ENCODE data around the gene KLHL40.
"Not testable (repeated sequence)": the region's sequence is repeated elsewhere in the genome, so short reads cannot be mapped to it uniquely, and the experiment has no call there.

The KLHL40 gene

DNA sequence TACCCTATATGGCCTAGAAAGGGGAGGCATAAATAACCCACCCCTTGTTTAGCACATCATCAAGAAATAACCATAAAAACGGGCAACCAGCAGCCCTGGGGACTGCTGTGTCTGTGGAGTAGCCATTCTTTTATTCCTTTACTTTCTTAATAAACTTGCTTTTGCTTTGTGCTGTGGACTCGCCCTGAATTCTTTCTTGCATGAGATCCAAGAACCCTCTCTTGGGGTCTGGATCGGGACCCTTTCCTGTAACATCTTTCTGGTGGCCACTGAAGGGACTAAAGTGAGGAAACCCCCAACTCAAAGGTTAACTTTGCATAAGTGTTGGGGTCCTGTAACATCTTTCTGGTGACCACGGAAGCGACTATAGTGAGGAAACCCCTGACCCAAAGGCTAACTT lies 33.0 kb downstream of the KLHL40 start:
- ChIA-PET CTCF (no interaction called here), POLR2A (no interaction called here)
- TF ChIP-seq ARNT (IDR thresholded peaks at IDR 0.05): no peak
- no peak for DNase-seq (ENCODE audit: extremely low spot score)

DNA sequence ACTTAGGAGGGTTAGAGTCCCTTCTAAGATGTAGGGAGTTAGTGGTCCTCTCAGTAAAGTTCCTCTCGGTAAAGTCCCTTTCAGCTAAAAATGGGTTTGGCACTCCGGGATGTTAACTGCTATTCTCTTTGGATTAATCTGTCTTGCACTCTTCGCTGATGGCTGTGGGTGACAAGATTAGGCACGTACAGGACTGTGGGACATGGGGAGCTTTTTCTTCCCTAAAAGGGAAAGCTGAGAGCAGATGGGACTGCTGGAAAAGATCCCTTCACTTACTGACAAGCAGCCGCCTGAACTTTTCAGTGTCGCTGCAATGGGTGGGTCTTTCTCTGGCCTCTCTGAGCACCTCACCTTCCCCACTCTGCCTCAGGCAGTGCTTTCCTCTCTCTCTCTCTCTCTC lies 33.7 kb downstream of the KLHL40 start:
- ChIA-PET POLR2A (no interaction called here), CTCF (no interaction called here)
- DNase-seq (ENCODE audit: extremely low spot score): no peak
- TF ChIP-seq, protein P1, sequence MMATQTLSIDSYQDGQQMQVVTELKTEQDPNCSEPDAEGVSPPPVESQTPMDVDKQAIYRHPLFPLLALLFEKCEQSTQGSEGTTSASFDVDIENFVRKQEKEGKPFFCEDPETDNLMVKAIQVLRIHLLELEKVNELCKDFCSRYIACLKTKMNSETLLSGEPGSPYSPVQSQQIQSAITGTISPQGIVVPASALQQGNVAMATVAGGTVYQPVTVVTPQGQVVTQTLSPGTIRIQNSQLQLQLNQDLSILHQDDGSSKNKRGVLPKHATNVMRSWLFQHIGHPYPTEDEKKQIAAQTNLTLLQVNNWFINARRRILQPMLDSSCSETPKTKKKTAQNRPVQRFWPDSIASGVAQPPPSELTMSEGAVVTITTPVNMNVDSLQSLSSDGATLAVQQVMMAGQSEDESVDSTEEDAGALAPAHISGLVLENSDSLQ (IDR thresholded peaks at IDR 0.05): no peak
- no peak for TF ChIP-seq FOXK2 (IDR thresholded peaks at IDR 0.05)
- TF ChIP-seq TARDBP (IDR thresholded peaks at IDR 0.05): no peak
- no peak for TF ChIP-seq FOXM1 (IDR thresholded peaks at IDR 0.05; ENCODE audit: borderline replicate concordance)
- TF ChIP-seq SP1 (IDR thresholded peaks at IDR 0.05): no peak
- no peak for TF ChIP-seq HDGF (IDR thresholded peaks at IDR 0.05; ENCODE audit: borderline replicate concordance)
- TF ChIP-seq LEF1 (IDR thresholded peaks at IDR 0.05; ENCODE audit: borderline replicate concordance): no peak
- no peak for TF ChIP-seq SUZ12 (IDR thresholded peaks at IDR 0.05)
- no peak for TF ChIP-seq NFRKB (IDR thresholded peaks at IDR 0.05)
- no peak for TF ChIP-seq FOXA1 (IDR thresholded peaks at IDR 0.05)
- no peak for TF ChIP-seq L3MBTL2 (conservative IDR thresholded peaks at IDR 0.05)
- no peak for TF ChIP-seq ELF4 (IDR thresholded peaks at IDR 0.05)
- no peak for TF ChIP-seq ARNT (IDR thresholded peaks at IDR 0.05)
- TF ChIP-seq CTBP1 (IDR thresholded peaks at IDR 0.05; ENCODE audit: borderline replicate concordance): no peak
- no peak for TF ChIP-seq BHLHE40 (IDR thresholded peaks at IDR 0.05; ENCODE audit: borderline replicate concordance)
- TF ChIP-seq ZNF384 (IDR thresholded peaks at IDR 0.05): no peak

GRCh38 chr3:42720126-42720525 lies 34.8 kb downstream of the KLHL40 start:
- CTCF ChIA-PET: interaction anchor here (0.8 kb wide), 1 partner anchor 13 kb away, joined by 3 read pairs; no protein-coding TSS in a partner anchor
- POLR2A ChIA-PET: no interaction called here
- TF ChIP-seq HDGF (IDR thresholded peaks at IDR 0.05; ENCODE audit: borderline replicate concordance) (no peak), ARNT (IDR thresholded peaks at IDR 0.05) (no peak), CTBP1 (IDR thresholded peaks at IDR 0.05; ENCODE audit: borderline replicate concordance) (no peak), ZNF384 (IDR thresholded peaks at IDR 0.05) (no peak), FOXK2 (IDR thresholded peaks at IDR 0.05) (no peak), L3MBTL2 (conservative IDR thresholded peaks at IDR 0.05) (no peak), FOXM1 (IDR thresholded peaks at IDR 0.05; ENCODE audit: borderline replicate concordance) (no peak), NFRKB (IDR thresholded peaks at IDR 0.05) (no peak), ELF4 (IDR thresholded peaks at IDR 0.05) (no peak), SP1 (IDR thresholded peaks at IDR 0.05) (no peak), SUZ12 (IDR thresholded peaks at IDR 0.05) (no peak), BHLHE40 (IDR thresholded peaks at IDR 0.05; ENCODE audit: borderline replicate concordance) (no peak), TARDBP (IDR thresholded peaks at IDR 0.05) (no peak), LEF1 (IDR thresholded peaks at IDR 0.05; ENCODE audit: borderline replicate concordance) (no peak)
- TF ChIP-seq, protein P1 (IDR thresholded peaks at IDR 0.05): no peak
- DNase-seq (ENCODE audit: extremely low spot score): no peak

- no peak for DNase-seq (ENCODE audit: extremely low spot score)
- ChIA-PET CTCF (no interaction called here), POLR2A (no interaction called here)
- TF ChIP-seq TARDBP (IDR thresholded peaks at IDR 0.05): no peak
Observed at GRCh38 chr3:42721690-42722089, 36.4 kb downstream of the KLHL40 start.

DNA sequence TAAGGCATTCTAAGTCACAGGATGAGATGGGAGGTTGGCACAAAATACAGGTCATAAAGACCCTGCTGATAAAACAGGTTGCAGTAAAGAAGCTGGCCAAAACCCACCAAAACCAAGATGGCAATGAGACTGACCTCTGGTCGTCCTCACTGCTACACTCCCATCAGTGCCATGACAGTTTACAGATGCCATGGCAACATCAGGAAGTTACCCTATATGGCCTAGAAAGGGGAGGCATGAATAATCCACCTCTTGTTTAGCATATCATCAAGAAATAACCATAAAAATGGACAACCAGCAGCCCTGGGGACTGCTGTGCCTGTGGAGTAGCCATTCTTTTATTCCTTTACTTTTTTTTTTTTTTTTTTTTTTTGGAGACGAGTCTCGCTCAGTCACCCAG lies 37.1 kb downstream of the KLHL40 start:
- DNase-seq (ENCODE audit: extremely low spot score); CTCF ChIA-PET; POLR2A ChIA-PET: not testable (repeated sequence)

GRCh38 chr3:42723219-42723618 lies 37.9 kb downstream of the KLHL40 start:
- CTCF ChIA-PET: interaction anchor here (0.5 to 0.6 kb wide), 2 partner anchors 32 to 78 kb away, joined by 3 to 11 read pairs; no protein-coding TSS in a partner anchor
- TF ChIP-seq NFRKB (IDR thresholded peaks at IDR 0.05) (no peak), TARDBP (IDR thresholded peaks at IDR 0.05) (no peak), FOXM1 (IDR thresholded peaks at IDR 0.05; ENCODE audit: borderline replicate concordance) (no peak), L3MBTL2 (conservative IDR thresholded peaks at IDR 0.05) (no peak), LEF1 (IDR thresholded peaks at IDR 0.05; ENCODE audit: borderline replicate concordance) (no peak), ARNT (IDR thresholded peaks at IDR 0.05) (no peak)
- POLR2A ChIA-PET: no interaction called here
- DNase-seq (ENCODE audit: extremely low spot score): no peak

DNA sequence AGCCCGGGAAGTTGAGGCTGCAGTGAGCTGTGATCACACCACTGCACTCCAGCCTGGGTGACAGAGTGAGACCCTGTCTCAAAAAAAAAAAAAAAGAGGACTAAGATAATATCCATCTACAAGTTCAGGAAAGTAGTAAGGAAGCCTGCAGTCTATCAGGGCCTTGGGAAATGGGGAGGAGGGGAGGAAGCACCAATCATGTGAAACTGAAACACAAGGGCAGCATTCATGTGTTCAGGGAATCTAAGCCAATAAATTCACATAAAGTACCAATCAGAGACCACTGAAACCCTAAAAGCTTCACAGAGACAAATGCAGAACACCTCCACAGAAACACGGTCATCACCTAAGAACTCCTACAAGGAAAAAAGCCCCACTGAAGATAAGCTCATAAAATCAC lies 40.1 kb downstream of the KLHL40 start:
- POLR2A ChIA-PET: no interaction called here
- CTCF ChIA-PET: no interaction called here
- no peak for DNase-seq (ENCODE audit: extremely low spot score)

DNA sequence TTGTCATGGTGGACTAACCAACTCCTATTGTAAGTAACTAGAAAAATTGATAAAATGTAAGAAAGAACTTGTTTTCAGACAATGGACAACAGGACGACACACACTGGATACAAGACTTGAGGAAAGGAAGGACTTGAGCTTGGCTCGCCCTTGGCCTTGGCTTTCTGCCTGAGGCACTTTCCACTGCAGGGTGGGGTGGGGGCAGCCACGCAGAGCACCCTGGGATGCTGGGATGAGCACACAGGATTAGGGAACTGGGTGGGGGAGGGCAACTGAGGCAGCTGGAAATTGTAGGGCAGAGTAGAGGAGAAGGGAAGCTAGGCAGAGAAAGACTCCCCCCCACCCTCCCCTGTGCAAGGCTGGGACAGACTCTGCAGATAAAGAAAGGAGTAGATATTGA lies 42.7 kb downstream of the KLHL40 start:
- ChIA-PET CTCF (no interaction called here), POLR2A (no interaction called here)
- no peak for TF ChIP-seq BHLHE40 (IDR thresholded peaks at IDR 0.05; ENCODE audit: borderline replicate concordance)
- TF ChIP-seq TARDBP (IDR thresholded peaks at IDR 0.05): no peak
- no peak for TF ChIP-seq HDGF (IDR thresholded peaks at IDR 0.05; ENCODE audit: borderline replicate concordance)
- no peak for TF ChIP-seq CTBP1 (IDR thresholded peaks at IDR 0.05; ENCODE audit: borderline replicate concordance)
- no peak for TF ChIP-seq FOXM1 (IDR thresholded peaks at IDR 0.05; ENCODE audit: borderline replicate concordance)
- TF ChIP-seq, protein P1 (IDR thresholded peaks at IDR 0.05): no peak
- no peak for TF ChIP-seq ELF4 (IDR thresholded peaks at IDR 0.05)
- no peak for TF ChIP-seq SP1 (IDR thresholded peaks at IDR 0.05)
- TF ChIP-seq LEF1 (IDR thresholded peaks at IDR 0.05; ENCODE audit: borderline replicate concordance): no peak
- no peak for TF ChIP-seq FOXK2 (IDR thresholded peaks at IDR 0.05)
- TF ChIP-seq NFRKB (IDR thresholded peaks at IDR 0.05): no peak
- TF ChIP-seq SUZ12 (IDR thresholded peaks at IDR 0.05): no peak
- no peak for TF ChIP-seq ZNF384 (IDR thresholded peaks at IDR 0.05)
- no peak for TF ChIP-seq ARNT (IDR thresholded peaks at IDR 0.05)
- no peak for DNase-seq (ENCODE audit: extremely low spot score)

More for the DNA sequence above, 40.1 kb downstream of the KLHL40 start:
- TF ChIP-seq CTBP1 (IDR thresholded peaks at IDR 0.05; ENCODE audit: borderline replicate concordance): no peak
- no peak for TF ChIP-seq LEF1 (IDR thresholded peaks at IDR 0.05; ENCODE audit: borderline replicate concordance)
- no peak for TF ChIP-seq TARDBP (IDR thresholded peaks at IDR 0.05)
- TF ChIP-seq L3MBTL2 (conservative IDR thresholded peaks at IDR 0.05): no peak
- TF ChIP-seq BHLHE40 (IDR thresholded peaks at IDR 0.05; ENCODE audit: borderline replicate concordance): no peak
